WI38 (cell line): ENCODE results near the gene RETREG3.
A peak's percentile ranks its signal among the peaks of the same experiment; 100 is the strongest.

Experiments
- H3K4me3 ChIP-seq: 2 replicates; pipeline ENCODE4 v1.5.1; 2011; ENCODE audit warnings: low read depth, mild to moderate bottlenecking, control low read depth, low read length
- TF ChIP-seq, protein P1 (sequence below): IDR thresholded peaks from 2 replicates; pipeline ENCODE4 v1.5.1; 2012; ENCODE audit warnings: low read depth, mild to moderate bottlenecking, control low read depth, low read length

RETREG3 gene

DNA sequence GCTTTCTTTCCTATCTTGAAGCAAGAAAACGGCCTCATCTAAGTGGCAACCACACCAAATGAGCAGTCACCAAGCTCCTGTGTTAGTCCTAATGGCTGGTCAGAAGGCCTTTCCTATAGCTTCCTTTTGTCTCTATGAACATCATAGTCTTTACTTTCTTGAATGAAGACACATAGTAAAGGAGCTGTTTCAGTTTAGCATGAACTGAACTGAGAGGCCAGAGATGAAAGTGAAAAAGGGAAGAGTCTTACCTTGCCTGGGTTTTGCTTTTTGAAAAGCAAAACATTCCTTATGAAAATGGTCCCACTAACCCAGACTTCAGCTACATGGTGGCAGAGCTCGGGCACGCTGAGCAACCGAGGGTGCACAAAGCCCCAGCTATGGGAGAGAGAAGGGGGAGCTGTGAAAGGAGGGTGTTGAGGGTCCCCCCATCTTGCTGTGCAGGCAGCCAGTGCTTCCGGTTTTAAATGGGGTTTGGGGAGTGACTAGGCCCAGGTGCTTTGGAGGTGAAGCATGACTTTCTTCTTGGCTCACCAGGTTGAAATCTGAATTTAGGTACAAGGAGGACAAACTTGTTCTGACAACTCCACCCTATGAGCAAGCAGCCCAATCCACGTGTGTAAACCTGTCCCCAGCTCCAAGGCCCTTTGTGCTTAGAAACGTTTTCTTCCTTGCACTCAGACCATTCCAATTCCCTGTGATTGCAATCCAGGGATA is 22.5 kb downstream of the RETREG3 start:
- H3K4me3 ChIP-seq = no peak overlapping the region

DNA sequence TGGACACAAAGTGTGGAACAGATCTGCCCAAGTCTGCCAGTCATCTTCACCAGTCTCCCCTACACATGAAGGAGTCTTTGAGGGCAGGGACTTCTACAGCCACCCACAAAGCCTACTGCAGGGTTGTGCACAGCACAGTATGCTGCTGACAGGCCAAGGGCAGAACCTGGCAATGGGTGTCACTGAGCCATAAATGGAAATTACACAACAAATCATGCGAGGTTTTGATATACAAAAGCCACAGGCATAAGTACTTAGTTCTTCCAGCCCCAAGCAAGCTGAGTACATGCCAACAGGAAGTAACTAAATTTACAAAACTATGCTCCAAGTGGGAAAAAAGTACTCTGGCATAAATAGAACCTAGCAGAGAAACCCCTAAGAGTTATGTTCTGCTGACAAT is 23.8 kb downstream of the RETREG3 start:
- TF ChIP-seq, protein P1, sequence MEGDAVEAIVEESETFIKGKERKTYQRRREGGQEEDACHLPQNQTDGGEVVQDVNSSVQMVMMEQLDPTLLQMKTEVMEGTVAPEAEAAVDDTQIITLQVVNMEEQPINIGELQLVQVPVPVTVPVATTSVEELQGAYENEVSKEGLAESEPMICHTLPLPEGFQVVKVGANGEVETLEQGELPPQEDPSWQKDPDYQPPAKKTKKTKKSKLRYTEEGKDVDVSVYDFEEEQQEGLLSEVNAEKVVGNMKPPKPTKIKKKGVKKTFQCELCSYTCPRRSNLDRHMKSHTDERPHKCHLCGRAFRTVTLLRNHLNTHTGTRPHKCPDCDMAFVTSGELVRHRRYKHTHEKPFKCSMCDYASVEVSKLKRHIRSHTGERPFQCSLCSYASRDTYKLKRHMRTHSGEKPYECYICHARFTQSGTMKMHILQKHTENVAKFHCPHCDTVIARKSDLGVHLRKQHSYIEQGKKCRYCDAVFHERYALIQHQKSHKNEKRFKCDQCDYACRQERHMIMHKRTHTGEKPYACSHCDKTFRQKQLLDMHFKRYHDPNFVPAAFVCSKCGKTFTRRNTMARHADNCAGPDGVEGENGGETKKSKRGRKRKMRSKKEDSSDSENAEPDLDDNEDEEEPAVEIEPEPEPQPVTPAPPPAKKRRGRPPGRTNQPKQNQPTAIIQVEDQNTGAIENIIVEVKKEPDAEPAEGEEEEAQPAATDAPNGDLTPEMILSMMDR = no peak
- no peak overlapping the region for H3K4me3 ChIP-seq

More for the DNA sequence above, 22.5 kb downstream of the RETREG3 start:
- TF ChIP-seq, protein P1 = no peak

DNA sequence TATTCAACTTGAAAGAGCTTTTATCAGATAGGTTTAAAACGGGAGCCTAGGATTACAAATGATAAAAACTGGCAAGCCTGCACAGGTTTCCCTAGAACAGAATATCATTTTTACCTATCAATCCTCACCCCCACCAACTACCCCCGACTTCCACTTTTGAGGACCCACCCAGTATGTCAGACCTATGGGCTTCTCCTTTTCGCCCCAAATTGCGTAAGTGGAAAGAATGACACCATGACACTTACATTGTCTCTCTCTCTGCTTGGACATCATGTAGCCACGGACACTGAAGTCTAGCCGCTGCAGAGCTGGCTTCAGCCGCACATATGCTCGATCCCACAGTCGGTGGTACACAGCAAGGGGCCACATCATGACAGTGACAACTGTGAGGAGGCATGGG is 24.3 kb downstream of the RETREG3 start:
- H3K4me3 ChIP-seq = no peak overlapping the region
- TF ChIP-seq, protein P1 = no peak

DNA sequence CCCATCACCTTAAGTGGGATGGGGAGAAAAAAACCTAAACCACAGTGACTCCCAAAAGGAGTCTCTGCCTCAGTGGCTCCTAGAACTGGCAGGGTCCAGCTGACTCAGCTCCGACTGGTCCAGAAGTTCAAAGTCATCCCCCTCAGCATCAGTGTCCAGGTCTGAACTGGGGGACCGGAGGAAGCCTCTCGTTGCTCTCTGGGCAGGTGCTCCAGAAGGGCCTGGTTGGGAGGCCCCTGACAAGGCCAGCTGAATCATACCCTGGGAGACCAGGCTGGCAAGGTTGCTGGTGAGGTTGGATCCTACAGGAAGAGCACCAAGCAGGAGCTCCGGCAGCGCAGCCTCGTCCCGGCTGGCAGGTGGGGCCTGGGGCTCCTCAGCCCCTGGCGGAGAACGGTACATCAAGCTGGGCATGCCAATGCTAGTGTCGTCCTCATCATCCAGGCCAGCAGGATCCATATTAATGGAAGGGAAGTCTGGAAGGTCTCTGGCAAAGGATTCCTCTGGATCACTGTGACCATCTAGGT is 27.4 kb downstream of the RETREG3 start:
- no peak overlapping the region for H3K4me3 ChIP-seq
- TF ChIP-seq, protein P1 = no peak

DNA sequence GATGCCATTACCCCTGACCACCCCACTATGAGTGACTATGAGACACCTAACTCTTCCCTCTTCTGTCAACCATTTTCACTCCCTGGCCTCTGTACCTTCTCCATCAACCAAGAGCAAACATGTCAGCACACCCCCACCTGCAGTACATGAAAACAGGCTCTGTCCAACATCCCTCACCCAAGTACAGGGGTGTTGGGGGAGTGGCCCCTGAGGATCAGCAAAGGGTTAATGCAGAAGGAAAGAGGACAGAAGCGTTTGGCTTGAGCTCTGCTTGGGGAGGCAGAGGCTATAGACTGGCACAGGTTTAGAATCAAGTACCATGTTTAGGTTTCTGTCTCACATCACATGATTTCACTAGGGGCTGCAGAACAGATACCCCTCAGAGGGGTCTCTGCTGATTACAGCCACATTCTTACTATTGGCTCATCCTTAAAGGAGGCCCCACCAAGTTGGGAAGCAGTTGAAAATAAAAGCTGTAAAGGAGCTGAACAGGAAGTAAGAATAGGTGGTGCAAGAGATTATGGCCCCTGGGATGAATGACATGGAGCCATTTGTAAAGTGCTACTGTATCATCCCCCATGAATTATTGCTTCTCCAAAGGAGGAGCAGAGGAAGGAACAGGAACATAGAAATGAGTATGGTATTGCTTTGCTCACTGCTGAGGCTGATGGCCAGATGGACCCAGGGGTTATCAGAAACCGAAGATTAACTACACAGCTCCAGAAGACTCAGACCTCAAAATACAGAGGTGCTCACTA is 29.2 kb downstream of the RETREG3 start:
- no peak overlapping the region for H3K4me3 ChIP-seq
- TF ChIP-seq, protein P1 = no peak

DNA sequence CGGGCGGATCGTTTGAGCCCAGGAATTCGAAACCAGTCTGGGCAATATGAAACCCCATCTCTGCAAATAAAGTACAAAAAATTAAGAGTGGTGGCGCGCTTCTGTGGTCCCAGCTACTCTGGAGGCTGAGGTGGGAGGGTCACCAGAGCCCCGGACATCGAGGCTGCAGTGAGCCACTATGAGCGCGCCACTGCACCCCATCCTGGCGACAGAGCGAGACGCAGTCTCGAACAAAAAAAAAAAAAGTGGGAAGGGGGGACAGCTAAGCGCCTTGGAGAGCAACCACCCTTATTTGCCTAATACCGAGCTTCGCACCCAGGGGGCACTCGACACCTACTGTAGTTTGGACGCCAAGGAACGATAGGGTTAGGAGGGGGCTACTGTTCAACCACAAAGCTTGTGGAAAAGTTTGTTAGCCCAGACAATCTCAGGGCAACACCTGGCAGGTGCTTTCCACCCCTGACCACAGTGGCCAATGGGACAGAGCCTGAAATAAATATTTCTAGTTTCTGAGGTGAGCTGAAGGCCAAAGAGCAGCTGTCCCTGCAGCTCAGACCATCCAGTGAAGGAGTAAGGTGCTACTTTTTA is 30.8 kb downstream of the RETREG3 start:
- TF ChIP-seq, protein P1 = peak; percentile 70
- H3K4me3 ChIP-seq = peak overlapping the region; percentile 82
